ENCODE results near the gene PPM1L. TPM values are rescaled to one million over a fixed set of nuclear protein-coding genes. Genes with fewer than 3 reads are reported as not detected.

PPM1L gene
- total and polyA plus RNA-seq, 10 of the 15 experiments (the other 5 are each of a cell fraction or from before 2014, with no cell fraction given), result under 0.01 to 0.33 (median 0.06) TPM; not detected in 1

GRCh38 chr3:160801386-160802118 lies 45.5 kb downstream of the PPM1L start (continued):
- TF ChIP-seq, protein P1, sequence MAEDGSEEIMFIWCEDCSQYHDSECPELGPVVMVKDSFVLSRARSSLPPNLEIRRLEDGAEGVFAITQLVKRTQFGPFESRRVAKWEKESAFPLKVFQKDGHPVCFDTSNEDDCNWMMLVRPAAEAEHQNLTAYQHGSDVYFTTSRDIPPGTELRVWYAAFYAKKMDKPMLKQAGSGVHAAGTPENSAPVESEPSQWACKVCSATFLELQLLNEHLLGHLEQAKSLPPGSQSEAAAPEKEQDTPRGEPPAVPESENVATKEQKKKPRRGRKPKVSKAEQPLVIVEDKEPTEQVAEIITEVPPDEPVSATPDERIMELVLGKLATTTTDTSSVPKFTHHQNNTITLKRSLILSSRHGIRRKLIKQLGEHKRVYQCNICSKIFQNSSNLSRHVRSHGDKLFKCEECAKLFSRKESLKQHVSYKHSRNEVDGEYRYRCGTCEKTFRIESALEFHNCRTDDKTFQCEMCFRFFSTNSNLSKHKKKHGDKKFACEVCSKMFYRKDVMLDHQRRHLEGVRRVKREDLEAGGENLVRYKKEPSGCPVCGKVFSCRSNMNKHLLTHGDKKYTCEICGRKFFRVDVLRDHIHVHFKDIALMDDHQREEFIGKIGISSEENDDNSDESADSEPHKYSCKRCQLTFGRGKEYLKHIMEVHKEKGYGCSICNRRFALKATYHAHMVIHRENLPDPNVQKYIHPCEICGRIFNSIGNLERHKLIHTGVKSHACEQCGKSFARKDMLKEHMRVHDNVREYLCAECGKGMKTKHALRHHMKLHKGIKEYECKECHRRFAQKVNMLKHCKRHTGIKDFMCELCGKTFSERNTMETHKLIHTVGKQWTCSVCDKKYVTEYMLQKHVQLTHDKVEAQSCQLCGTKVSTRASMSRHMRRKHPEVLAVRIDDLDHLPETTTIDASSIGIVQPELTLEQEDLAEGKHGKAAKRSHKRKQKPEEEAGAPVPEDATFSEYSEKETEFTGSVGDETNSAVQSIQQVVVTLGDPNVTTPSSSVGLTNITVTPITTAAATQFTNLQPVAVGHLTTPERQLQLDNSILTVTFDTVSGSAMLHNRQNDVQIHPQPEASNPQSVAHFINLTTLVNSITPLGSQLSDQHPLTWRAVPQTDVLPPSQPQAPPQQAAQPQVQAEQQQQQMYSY (CRISPR knock-in tag; IDR thresholded peaks at IDR 0.05), result no peak
- TF ChIP-seq CREB1 (IDR thresholded peaks at IDR 0.05; ENCODE audit: low read depth) (0 out of 2 replicates have a peak, but pooled peaks have one; percentile 11), NR2F1 (conservative IDR thresholded peaks at IDR 0.05) (no peak), GABPA (IDR thresholded peaks at IDR 0.05; ENCODE audit: low read depth) (0 out of 2 replicates have a peak, but pooled peaks have one; percentile 11), JUND (IDR thresholded peaks at IDR 0.05; ENCODE audit: low read depth, low read length) (no peak), MEF2B (IDR thresholded peaks at IDR 0.05; ENCODE audit: partially characterized antibody, poor library complexity, severe bottlenecking) (peak; percentile 21), ETV6 (conservative IDR thresholded peaks at IDR 0.05 in 1 of 2, IDR thresholded peaks at IDR 0.05 in 1 of 2; ENCODE audit: borderline replicate concordance in 1 of 2, low read depth in 1 of 2) (0 out of 4 replicates have a peak, but pooled peaks of 1 of the 2 experiments have one; percentile 21), MLLT1 (IDR thresholded peaks at IDR 0.05) (no peak), EP300 (IDR thresholded peaks at IDR 0.05; ENCODE audit: borderline replicate concordance in 1 of 2, control insufficient read depth in 1 of 2, low read depth in 2 of 2, low read length in 2 of 2) (no peak)
- TF ChIP-seq, protein P2, sequence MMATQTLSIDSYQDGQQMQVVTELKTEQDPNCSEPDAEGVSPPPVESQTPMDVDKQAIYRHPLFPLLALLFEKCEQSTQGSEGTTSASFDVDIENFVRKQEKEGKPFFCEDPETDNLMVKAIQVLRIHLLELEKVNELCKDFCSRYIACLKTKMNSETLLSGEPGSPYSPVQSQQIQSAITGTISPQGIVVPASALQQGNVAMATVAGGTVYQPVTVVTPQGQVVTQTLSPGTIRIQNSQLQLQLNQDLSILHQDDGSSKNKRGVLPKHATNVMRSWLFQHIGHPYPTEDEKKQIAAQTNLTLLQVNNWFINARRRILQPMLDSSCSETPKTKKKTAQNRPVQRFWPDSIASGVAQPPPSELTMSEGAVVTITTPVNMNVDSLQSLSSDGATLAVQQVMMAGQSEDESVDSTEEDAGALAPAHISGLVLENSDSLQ (IDR thresholded peaks at IDR 0.05), result no peak

Measured in GM12878 (cell line).